Sigmoid colon (tissue), 7 donors: ENCODE data around the gene TRAF2. TPM values are rescaled to one million over a fixed set of nuclear protein-coding genes. Genes with fewer than 3 reads are reported as not detected.

Experiments
- DNase-seq: peaks from one replicate; pipeline ENCODE4 v3.0.0-alpha.2; 2019
- H3K27ac ChIP-seq, 4 donors: fragments of 200-600 bp; sonication (generic); one replicate each; pipeline ENCODE4 v1.5.1; 2016 to 2019; ENCODE audit warnings: mild to moderate bottlenecking in 1 of 4
- H3K27me3 ChIP-seq, 3 donors: fragments of 200-600 bp; sonication (generic); one replicate each; pipeline ENCODE4 v1.5.1; 2019; ENCODE audit warnings: mild to moderate bottlenecking in 1 of 3
- H3K36me3 ChIP-seq, 4 donors: fragments of 200-600 bp; sonication (generic); one replicate each; pipeline ENCODE4 v1.5.1; 2016 to 2019
- H3K4me1 ChIP-seq, 4 donors: fragments of 200-600 bp; sonication (generic); one replicate each; pipeline ENCODE4 v1.5.1; 2017 to 2019
- H3K4me3 ChIP-seq, 4 donors: fragments of 200-600 bp; sonication (generic); one replicate each; pipeline ENCODE4 v1.5.1; 2017 to 2019; ENCODE audit warnings: mild to moderate bottlenecking in 2 of 4, moderate library complexity in 1 of 4
- H3K9me3 ChIP-seq, 4 donors: fragments of 200-600 bp in 3 of 4; sonication (generic) in 3 of 4; one replicate each; pipeline versions ENCODE4 v1.5.1 to v1.6.1; 2013 to 2019
- EP300 ChIP-seq, 4 donors: sonication (generic); formaldehyde crosslinking; IDR thresholded peaks; one replicate each; pipeline ENCODE4 v1.6.1; 2017; ENCODE audit warnings: antibody characterized with exemption in 4 of 4
- POLR2A ChIP-seq, 2 donors: fragments of 450-650 bp; IDR thresholded peaks; one replicate each; pipeline ENCODE4 v1.6.1; 2016; ENCODE audit warnings: antibody characterized with exemption in 2 of 2, mild to moderate bottlenecking in 2 of 2, moderate library complexity in 2 of 2
- POLR2AphosphoS5 ChIP-seq, 4 donors: sonication (generic); formaldehyde crosslinking; IDR thresholded peaks; one replicate each; pipeline ENCODE4 v1.6.1; 2017; ENCODE audit warnings: antibody characterized with exemption in 4 of 4
- WGBS, 2 donors: extraction: QIAGEN DNeasy Blood & Tissue Kit; methylation state at CpG; one replicate each; pipeline ENCODE4 v1.1.7; 2013; 5-methylcytosine and 5-hydroxymethylcytosine counted together
- intact Hi-C: fragments of 100-400 bp; cut with DNase I; formaldehyde crosslinking; loops from one replicate; pipeline ENCODE4 v1.15.1; 2023
- polyA plus RNA-seq, 3 donors: library from polyadenylated mRNA; stranded (reverse); fragments of 200-250 nt; gene quantifications; one replicate each; pipeline ENCODE4 v1.2.3, GENCODE V29; 2013
- total RNA-seq, 4 donors: library from RNA; depleted of rRNA; stranded (reverse); fragments of >200 nt; gene quantifications; one replicate each; pipeline ENCODE4 v1.1.0, GENCODE V29; 2016
- TF ChIP-seq, protein P1 (sequence below), 4 experiments: fragments of 450-650 bp in 3 of 4; fragments of 200-600 bp in 1 of 4; IDR thresholded peaks; one replicate each; pipeline ENCODE4 v1.5.1; 2016 to 2019; ENCODE audit warnings: antibody characterized with exemption in 4 of 4, mild to moderate bottlenecking in 3 of 4, moderate library complexity in 2 of 4
- donor health status: healthy with polysubstance abuse.
- donor health status: Bipolar disorder and iron deficiency.
- donor health status: healthy.

TRAF2 gene
- total and polyA plus RNA-seq, 7 donors = 1.8 to 21.9 (median 5.5) TPM

DNA sequence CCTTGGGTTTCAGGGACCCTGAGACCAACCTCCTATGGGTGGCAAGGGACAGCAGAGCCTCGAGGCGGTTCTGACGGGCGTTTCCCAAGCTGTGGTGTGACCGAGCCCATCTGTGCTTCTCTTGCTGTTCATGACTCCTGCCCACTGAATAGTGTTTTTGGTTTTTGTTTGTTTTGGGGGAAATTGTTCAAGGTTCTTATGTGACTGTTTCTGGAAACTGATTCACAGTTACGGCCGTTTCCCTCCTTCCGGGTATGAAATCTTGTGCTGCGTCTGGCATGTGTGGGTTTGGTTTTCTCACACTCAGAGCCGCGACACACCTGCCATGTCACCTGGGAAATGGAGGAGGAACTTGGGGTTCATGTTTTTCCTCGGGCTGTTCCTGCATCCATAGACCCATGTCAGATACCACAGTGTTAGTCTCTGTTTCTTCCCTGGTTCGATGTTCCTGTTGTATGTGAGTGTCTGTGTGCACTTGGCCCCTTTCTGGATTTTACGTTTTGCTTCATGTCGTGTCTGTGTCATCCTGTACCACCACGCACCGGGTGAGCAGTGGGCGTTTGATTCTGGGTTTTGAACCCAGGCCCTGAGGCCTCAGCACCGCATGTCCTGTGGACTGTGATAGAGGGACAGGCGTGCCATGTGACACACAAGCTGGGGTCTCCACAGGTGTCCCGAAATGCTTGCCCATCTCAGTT, 29.5 kb downstream of the TRAF2 start:
- Histone ChIP-seq H3K36me3 (peaks cover 10 to 59% (median 26%) of the 10 kb centered on the region in 4 donors), H3K9me3 (no peaks in the 10 kb centered on the region), H3K27me3 (no peaks in the 10 kb centered on the region), H3K27ac (no peak overlapping the region), H3K4me3 (no peak overlapping the region), H3K4me1 (no peaks in the 10 kb centered on the region)
- DNase-seq = no peak
- WGBS, 2 donors = 88% methylated on average over 21 of the region's 21 CpGs
- intact Hi-C loops = no loop called here
- TF ChIP-seq POLR2A (IDR thresholded peaks at IDR 0.05) (no peak), POLR2AphosphoS5 (IDR thresholded peaks at IDR 0.05) (no peak), EP300 (IDR thresholded peaks at IDR 0.05) (no peak)
- TF ChIP-seq, protein P1, sequence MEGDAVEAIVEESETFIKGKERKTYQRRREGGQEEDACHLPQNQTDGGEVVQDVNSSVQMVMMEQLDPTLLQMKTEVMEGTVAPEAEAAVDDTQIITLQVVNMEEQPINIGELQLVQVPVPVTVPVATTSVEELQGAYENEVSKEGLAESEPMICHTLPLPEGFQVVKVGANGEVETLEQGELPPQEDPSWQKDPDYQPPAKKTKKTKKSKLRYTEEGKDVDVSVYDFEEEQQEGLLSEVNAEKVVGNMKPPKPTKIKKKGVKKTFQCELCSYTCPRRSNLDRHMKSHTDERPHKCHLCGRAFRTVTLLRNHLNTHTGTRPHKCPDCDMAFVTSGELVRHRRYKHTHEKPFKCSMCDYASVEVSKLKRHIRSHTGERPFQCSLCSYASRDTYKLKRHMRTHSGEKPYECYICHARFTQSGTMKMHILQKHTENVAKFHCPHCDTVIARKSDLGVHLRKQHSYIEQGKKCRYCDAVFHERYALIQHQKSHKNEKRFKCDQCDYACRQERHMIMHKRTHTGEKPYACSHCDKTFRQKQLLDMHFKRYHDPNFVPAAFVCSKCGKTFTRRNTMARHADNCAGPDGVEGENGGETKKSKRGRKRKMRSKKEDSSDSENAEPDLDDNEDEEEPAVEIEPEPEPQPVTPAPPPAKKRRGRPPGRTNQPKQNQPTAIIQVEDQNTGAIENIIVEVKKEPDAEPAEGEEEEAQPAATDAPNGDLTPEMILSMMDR (IDR thresholded peaks at IDR 0.05) = no peak

DNA sequence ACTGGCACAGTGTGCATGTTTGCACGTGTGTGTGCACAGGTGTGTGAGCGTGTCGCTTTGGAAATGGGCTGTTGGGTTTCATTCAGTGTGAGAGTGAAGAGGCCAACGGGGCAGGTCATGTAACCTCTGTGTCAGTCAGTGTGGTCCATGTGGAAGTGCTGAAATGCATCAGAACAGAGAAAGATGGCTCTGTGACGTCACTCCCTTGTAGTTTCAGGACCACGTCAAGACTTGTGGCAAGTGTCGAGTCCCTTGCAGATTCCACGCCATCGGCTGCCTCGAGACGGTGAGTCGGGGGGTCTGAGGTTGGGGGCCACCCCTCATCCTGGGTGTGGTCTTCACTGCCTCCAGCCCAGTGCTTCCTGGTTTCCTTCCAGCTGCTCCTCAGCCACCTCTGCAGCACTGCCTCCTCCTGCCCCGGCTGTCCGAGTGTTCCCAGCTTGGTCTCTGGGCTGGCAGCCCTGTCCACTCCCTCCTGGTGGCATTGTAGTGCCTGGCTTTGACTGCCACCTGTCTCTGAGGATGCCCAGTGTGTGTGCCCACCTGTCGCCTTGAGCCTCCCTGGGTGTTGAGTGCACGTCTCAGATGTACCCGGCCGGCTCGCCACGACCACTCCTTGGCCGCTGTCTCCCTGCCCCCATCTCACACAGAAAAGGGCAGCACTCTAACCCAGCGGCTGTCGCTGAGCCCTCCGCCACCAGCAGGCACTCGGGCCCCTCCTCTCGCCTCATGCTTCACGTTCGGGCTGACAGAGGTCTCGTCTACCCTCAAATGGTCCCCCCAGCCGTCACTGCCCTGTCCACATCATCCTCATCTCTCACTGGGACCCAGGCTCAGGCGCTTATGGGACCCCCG, 30.2 kb downstream of the TRAF2 start:
- no peaks in the 10 kb centered on the region for H3K27me3 ChIP-seq
- H3K4me3 ChIP-seq = no peak overlapping the region
- H3K36me3 ChIP-seq = peaks cover 10 to 66% (median 29%) of the 10 kb centered on the region in 4 donors
- H3K4me1 ChIP-seq = no peaks in the 10 kb centered on the region
- H3K9me3 ChIP-seq = no peaks in the 10 kb centered on the region
- TF ChIP-seq, protein P1 (IDR thresholded peaks at IDR 0.05) = no peak
- TF ChIP-seq EP300 (IDR thresholded peaks at IDR 0.05) (no peak), POLR2A (IDR thresholded peaks at IDR 0.05) (no peak), POLR2AphosphoS5 (IDR thresholded peaks at IDR 0.05) (no peak)
- H3K27ac ChIP-seq = no peak overlapping the region
- intact Hi-C loops = no loop called here
- WGBS, 2 donors = 93 to 94% methylated on average over 32 of the region's 32 CpGs
- no peak for DNase-seq

DNA sequence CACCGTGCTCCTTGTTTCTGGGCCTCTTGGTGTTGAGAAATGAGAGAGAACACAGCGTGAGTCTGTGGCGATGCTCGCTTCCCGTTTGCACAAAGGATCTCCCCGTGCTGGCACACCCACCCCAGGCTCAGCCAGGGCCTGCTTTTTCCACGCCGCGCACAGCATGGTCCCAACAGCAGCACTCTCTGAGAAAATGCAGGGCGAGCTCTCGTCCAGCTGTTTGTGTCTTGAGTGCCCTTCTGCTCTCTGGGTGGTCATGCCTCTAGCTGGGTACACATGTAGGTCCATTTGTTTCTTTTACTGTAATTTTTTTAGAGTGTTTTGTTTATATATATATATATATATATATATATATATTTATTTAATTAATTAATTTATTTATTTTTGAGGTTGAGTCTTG, 31.6 kb downstream of the TRAF2 start:
- WGBS, 2 donors = 88 to 92% methylated on average over 11 of the region's 11 CpGs
- no peak overlapping the region for H3K27ac ChIP-seq
- intact Hi-C loops = no loop called here
- no peak for DNase-seq
- TF ChIP-seq EP300 (IDR thresholded peaks at IDR 0.05) = no peak
- TF ChIP-seq, protein P1 (IDR thresholded peaks at IDR 0.05) = no peak
- no peaks in the 10 kb centered on the region for H3K27me3 ChIP-seq
- peaks cover 10 to 69% (median 29%) of the 10 kb centered on the region in 4 donors for H3K36me3 ChIP-seq
- no peak overlapping the region for H3K4me3 ChIP-seq
- H3K9me3 ChIP-seq = no peaks in the 10 kb centered on the region
- H3K4me1 ChIP-seq = no peaks in the 10 kb centered on the region

DNA sequence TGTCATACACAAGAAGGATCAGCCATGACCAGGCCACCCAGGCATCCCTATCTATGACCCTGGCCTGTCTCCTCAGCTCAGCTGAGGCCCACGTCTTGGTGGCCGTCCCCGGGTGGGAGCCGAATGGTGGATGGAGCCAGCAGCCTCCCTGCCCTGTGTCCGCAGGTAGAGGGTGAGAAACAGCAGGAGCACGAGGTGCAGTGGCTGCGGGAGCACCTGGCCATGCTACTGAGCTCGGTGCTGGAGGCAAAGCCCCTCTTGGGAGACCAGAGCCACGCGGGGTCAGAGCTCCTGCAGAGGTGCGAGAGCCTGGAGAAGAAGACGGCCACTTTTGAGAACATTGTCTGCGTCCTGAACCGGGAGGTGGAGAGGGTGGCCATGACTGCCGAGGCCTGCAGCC, 33.8 kb downstream of the TRAF2 start:
- intact Hi-C loops = no loop called here
- Histone ChIP-seq H3K4me3 (no peak overlapping the region), H3K9me3 (no peaks in the 10 kb centered on the region), H3K4me1 (no peaks in the 10 kb centered on the region), H3K27ac (no peak overlapping the region), H3K27me3 (no peaks in the 10 kb centered on the region), H3K36me3 (peaks cover 10 to 68% (median 29%) of the 10 kb centered on the region in 4 donors)
- no peak for DNase-seq
- TF ChIP-seq EP300 (IDR thresholded peaks at IDR 0.05) = no peak
- TF ChIP-seq, protein P1 (IDR thresholded peaks at IDR 0.05) = no peak
- TF ChIP-seq POLR2A (IDR thresholded peaks at IDR 0.05) = no peak
- TF ChIP-seq POLR2AphosphoS5 (IDR thresholded peaks at IDR 0.05) = no peak
- WGBS, 2 donors = 96 to 97% methylated on average over 15 of the region's 15 CpGs
